GM19035 (cell line): ENCODE measurements around the gene GPSM3.
"Not testable (repeated sequence)": the region's sequence is repeated elsewhere in the genome, so short reads cannot be mapped to it uniquely, and the experiment has no call there.

Experiments used
- ATAC-seq: cut with Tn5 transposase; IDR thresholded peaks from one replicate; pipeline ENCODE4 v1.9.1; 2021; ENCODE audit not compliant: unreplicated experiment

GPSM3 gene

GRCh38 chr6:32152769-32153563 lies 39.5 kb downstream of the GPSM3 start:
- ATAC-seq, result no peak

DNA sequence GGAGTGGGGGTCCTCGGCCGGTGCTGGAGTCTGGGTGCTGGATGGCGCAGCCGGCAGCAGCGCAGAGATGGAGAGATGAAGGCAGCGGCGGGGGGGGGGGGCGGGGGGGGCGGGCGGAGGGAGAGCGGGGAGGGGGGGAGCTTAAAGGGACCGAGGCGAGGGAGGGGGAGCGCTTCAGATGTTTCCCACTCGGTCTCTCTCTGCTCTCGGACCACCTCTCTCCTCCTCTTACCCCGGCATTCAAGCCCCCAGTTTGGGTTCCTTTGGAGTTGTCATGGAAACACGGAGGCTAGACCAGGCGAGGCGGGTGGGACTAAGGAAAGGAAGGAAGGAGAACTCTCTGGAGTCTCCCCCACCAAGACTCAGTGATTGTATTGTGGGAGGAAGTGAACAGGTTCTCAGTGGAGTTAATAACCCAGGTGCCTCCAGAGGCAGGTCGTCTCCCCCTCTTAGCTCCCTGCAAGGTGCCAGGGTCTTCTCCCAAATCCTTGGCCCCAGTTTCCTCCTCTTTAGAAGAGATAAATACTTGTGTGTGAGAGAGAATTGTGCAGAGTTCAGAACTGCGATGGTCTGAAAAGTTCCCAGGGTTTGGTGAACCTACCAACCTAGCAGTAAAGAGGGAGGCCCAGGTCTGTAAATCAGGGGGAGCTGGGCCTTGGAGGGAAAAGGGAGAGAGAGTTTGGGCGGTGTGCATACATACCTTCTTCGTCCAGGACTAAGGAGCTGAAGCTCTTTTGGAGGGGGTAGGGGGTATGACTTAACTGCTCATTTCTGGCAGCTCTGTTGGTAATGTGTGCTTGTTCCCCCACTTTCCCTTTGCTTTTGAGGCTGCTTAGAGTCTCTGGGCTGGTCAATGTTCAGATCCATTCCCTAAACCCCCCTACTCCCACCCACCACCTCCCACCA lies 40.3 kb downstream of the GPSM3 start, which contains the start of gene PRRT1:
Gene PRRT1, minus strand, starts transcription at position 77 of the 906 bp plus-strand sequence. CDS start 112 bp downstream, outside the sequence.
- no peak for ATAC-seq

DNA sequence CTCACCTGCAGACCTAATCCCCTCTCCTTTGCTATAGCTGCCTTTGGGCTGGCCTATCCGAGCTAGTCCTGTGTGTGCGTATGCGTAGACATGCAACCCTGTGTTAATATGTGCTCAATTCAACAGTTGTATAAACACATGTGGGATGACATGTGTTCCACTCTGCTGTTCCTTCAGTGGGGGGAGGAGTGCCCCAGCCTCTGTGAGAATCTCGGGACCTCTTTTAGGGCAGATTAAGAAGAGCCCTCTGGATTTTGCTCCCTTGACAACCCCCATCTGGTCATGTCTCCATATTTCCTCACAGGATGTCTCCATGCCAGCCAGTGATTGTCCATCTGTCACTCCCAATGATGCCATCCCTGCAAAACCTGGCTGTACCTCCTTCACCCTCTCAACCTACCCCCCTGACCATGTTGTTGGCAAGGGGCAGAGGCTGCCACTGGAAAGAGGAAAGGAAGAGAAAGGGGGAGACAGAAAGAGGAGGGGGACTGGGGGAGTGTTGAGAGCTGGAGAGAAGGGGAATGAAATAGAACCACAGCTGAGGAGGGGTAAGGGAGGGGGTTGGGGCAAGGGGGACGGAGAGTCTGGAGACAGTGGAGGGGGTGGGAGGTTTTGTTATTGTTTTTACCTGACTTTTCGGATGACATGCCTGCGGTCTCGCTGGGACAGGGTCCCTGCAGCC lies 41.1 kb downstream of the GPSM3 start:
- ATAC-seq, result no peak

- no peak for ATAC-seq
Observed at GRCh38 chr6:32149932-32150870, 42.2 kb downstream of the GPSM3 start.

- ATAC-seq, result no peak
Observed at GRCh38 chr6:32149092-32149755, 43.2 kb downstream of the GPSM3 start.

DNA sequence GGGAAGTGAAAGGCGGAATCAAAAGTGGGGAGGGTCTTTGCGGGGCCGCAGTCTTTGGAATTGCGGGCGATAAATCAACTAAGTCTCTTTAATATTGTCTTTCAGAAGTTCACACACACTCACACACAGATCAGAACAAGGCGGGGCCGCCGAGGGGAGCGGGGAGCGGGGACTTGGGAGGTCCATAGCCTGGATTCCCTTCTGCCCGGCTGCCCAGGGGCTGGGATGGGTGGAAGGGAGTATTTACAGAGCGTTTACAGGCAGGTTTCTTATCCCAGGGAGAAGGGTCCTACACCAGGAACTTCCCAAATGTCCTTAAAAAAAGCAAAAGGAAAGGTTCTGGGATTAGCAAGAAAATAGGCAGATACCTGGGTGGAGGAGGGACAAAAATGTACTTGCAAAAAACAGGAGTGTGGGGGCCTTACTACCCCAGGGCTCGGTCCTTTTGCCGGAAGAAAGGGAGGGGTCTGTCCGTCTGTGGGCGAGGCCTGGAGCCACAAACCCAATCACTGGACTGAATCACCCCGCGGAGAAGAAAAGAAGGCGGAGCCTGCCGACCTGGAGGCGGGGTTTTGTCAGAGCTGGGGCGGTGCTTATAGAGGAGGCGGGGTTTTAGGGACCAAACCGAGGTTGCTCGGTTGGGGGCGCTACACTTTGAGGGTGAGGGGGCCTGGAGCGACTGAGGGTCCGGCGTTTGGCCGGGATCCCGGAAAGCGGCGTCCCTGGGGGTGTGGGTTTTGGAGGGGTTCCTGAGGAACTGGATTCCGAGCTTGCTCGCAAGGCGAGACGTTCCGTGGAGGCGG lies 44.0 kb downstream of the GPSM3 start:
- no peak for ATAC-seq

- no peak for ATAC-seq
Observed at GRCh38 chr6:32147401-32148132, 44.9 kb downstream of the GPSM3 start.

DNA sequence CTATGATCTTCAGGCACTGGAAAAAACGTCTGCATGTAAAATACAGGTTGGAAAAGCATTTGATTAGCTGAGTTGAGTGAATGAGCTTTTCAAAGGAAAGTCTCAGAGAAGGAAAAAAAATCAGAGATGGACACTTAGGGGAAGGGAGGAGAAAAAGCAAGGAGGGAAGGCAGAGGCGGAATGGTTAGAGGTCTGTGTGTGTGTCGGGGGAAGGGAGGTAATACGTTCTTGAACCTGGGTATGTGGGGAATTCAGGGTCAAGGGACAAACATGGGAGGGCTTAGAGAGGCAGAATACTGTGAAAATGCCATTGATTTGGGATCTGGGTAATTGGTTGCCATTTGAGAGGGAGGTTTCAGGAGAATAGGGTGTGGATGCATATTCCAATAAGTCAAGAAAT lies 45.8 kb downstream of the GPSM3 start:
- no peak for ATAC-seq

DNA sequence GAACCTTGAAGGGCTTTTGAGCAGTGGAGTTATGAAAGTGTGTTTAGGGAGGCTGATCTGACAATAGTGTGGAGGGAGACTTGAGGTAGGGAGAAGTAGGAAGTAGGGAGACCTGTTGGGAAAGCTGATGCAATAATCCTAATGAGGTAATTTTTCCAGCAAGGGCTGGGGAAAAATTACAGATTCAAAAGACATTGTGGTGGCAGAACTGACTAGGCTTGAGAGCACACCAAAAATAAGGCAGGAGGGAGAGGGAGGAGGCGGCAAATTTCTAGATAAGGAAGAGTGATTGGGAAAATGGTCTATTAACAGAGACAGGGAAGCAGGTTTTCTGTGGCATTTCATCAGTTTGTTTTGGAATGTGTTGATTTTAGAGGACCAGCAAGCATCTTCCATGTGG lies 46.2 kb downstream of the GPSM3 start:
- ATAC-seq, result no peak

GRCh38 chr6:32144238-32144637 lies 48.2 kb downstream of the GPSM3 start:
- ATAC-seq, result not testable (repeated sequence)
